GM12878 (cell line): ENCODE measurements around the gene HS3ST3A1. TPM values are rescaled to one million over a fixed set of nuclear protein-coding genes. Genes with fewer than 3 reads are reported as not detected.
A peak's percentile ranks its signal among the peaks of the same experiment; 100 is the strongest.

Source experiments
- ATAC-seq: fragments of 200-7000 bp; cut with Tn5 transposase; 3 replicates; pipeline ENCODE4 v1.9.1; 2020; ENCODE audit warnings: mild to moderate bottlenecking, moderate library complexity
- BruUV-seq: library from RNA; stranded (reverse); fragments of 400-500 nt; replicated peaks from 2 replicates; lab custom pipeline; 2021; lab: Mats Ljungman, UMichigan
- CTCF ChIA-PET: fragments of 300-600 bp; sonication (Branson Sonifier 250); formaldehyde crosslinking; extraction: SDS; loops from one replicate; lab custom pipeline; 2021; ENCODE audit warnings: inconsistent platforms; lab: Yijun Ruan, JAX
- POLR2A ChIA-PET: fragments of 350-600 bp; formaldehyde crosslinking; extraction: SDS; loops from one replicate; lab custom pipeline; 2021; ENCODE audit warnings: inconsistent platforms; lab: Charles Lee
- RAD21 ChIA-PET: fragments of 300-600 bp; sonication (Branson Sonifier 250); formaldehyde crosslinking; loops from one replicate; lab custom pipeline; 2023; ENCODE audit warnings: antibody characterized with exemption; ENCODE audit not compliant: unreplicated experiment; lab: Charles Lee
- SMC1A ChIA-PET: fragments of 300-600 bp; sonication (Branson Sonifier 250); formaldehyde crosslinking; loops from one replicate; lab custom pipeline; 2023; ENCODE audit not compliant: unreplicated experiment, uncharacterized antibody; lab: Charles Lee
- DNase-seq: peaks from one replicate; pipeline ENCODE4 v3.0.0-alpha.2; 2011; ENCODE audit warnings: low read depth, low spot score
- FAIRE-seq: peaks from 3 replicates; lab custom pipeline; 2011; peaks lifted over from hg19 to GRCh38; lab: Jason Lieb, UNC
- H2AFZ ChIP-seq: 2 replicates; pipeline ENCODE4 v1.6.0; 2011; ENCODE audit warnings: low read depth, low read length, control low read depth; ENCODE audit not compliant: control insufficient read depth
- H3K27ac ChIP-seq: 2 replicates; pipeline ENCODE4 v1.5.1; 2011; ENCODE audit warnings: control low read depth; ENCODE audit not compliant: control insufficient read depth, insufficient read depth
- H3K27me3 ChIP-seq, 2 experiments: replicated peaks in 1 of 2; 2 replicates each; pipeline versions ENCODE4 v1.6.0 to v1.6.1; 2011; ENCODE audit warnings: low read length in 1 of 2; ENCODE audit not compliant: control insufficient read depth in 2 of 2, insufficient read depth in 2 of 2
- H3K36me3 ChIP-seq, 2 experiments: 2 replicates each; pipeline ENCODE4 v1.5.1; 2011; ENCODE audit warnings: low read length in 1 of 2; ENCODE audit not compliant: control insufficient read depth in 2 of 2, insufficient read depth in 2 of 2
- H3K4me1 ChIP-seq: 2 replicates; pipeline ENCODE4 v1.6.1; 2011; ENCODE audit warnings: mild to moderate bottlenecking, low read length, moderate library complexity, mixed read lengths; ENCODE audit not compliant: control insufficient read depth, insufficient read depth
- H3K4me2 ChIP-seq: 2 replicates; pipeline ENCODE4 v1.6.0; 2011; ENCODE audit warnings: control low read depth; ENCODE audit not compliant: control insufficient read depth, insufficient read depth
- H3K4me3 ChIP-seq: fragments of 200-600 bp; sonication (generic); 2 replicates; pipeline ENCODE4 v1.5.1; 2016
- H3K79me2 ChIP-seq: 2 replicates; pipeline ENCODE4 v1.6.0; 2011; ENCODE audit warnings: low read length; ENCODE audit not compliant: control insufficient read depth, insufficient read depth
- H3K9ac ChIP-seq: 2 replicates; pipeline ENCODE4 v1.8.0; 2011; ENCODE audit warnings: low read length, control low read depth, mixed read lengths; ENCODE audit not compliant: control insufficient read depth, insufficient read depth
- H3K9me3 ChIP-seq: replicated peaks from 3 replicates; pipeline ENCODE4 v1.5.1; 2011; ENCODE audit warnings: mild to moderate bottlenecking, low read length; ENCODE audit not compliant: control insufficient read depth, insufficient read depth
- H4K20me1 ChIP-seq: 2 replicates; pipeline ENCODE4 v1.6.0; 2011; ENCODE audit not compliant: control insufficient read depth, insufficient read depth
- KLF5 ChIP-seq: fragments of 450-650 bp; IDR thresholded peaks from 2 replicates; pipeline ENCODE4 v1.6.1; 2014; ENCODE audit warnings: mild to moderate bottlenecking; ENCODE audit not compliant: partially characterized antibody
- MYB ChIP-seq: fragments of 150-350 bp; IDR thresholded peaks from 2 replicates; pipeline ENCODE4 v1.6.1; 2014; ENCODE audit warnings: mild to moderate bottlenecking, low read depth, low read length, borderline replicate concordance
- PAX5 ChIP-seq: IDR thresholded peaks from 2 replicates; pipeline ENCODE4 v1.6.1; 2011; ENCODE audit warnings: low read depth, low read length, borderline replicate concordance
- ZBED1 ChIP-seq: IDR thresholded peaks from 2 replicates; pipeline ENCODE4 v1.6.1; 2016; ENCODE audit warnings: borderline replicate concordance
- ZNF24 ChIP-seq: fragments of 450-650 bp; IDR thresholded peaks from 2 replicates; pipeline ENCODE4 v1.6.1; 2017; ENCODE audit warnings: antibody characterized with exemption, mild to moderate bottlenecking
- WGBS: methylation state at CpG from one replicate; pipeline ENCODE4 v1.1.6; 2016; ENCODE audit warnings: low lambda C conversion rate; ENCODE audit not compliant: insufficient replicate concordance, insufficient coverage; ENCODE audit errors: missing lambda C conversion rate; 5-methylcytosine and 5-hydroxymethylcytosine counted together
- in situ Hi-C: fragments of 300-500 bp; cut with MboI; formaldehyde crosslinking; loops from 9 replicates; pipeline ENCODE4 v1.14.3; 2018; ENCODE audit warnings: mixed read lengths
- intact Hi-C: fragments of 100-400 bp; cut with micrococcal nuclease; formaldehyde crosslinking; loops from one replicate; pipeline ENCODE4 v1.14.2; 2022; ENCODE audit not compliant: unreplicated experiment
- polyA plus RNA-seq, 11 experiments: library from polyadenylated mRNA; depleted of rRNA in 4 of 11; unstranded in 6 of 11; stranded (reverse) in 5 of 11; fragments of >200 nt; fragmentation: Nextera tagmentation in 4 of 11; fragmentation: Illumina TruSeq in 1 of 11; extraction: Ambion mirVana in 4 of 11; extraction: Trizol in 1 of 11; gene quantifications; 1 replicate in 1 of 11; 2 replicates in 10 of 11; pipeline versions ENCODE4 v1.2.1 to v1.2.3, GENCODE V29; 2011 to 2016; ENCODE audit warnings: inconsistent platforms in 2 of 11, missing spikeins in 2 of 11, low read depth in 1 of 11
- total RNA-seq, 4 experiments: library from RNA; depleted of rRNA in 3 of 4; stranded (reverse); fragments of >200 nt in 3 of 4; fragmentation: Illumina TruSeq in 1 of 4; extraction: Trizol in 1 of 4; gene quantifications; 2 replicates each; pipeline versions ENCODE4 v1.2.1 to v1.2.3, GENCODE V29; 2013 to 2021
- TF ChIP-seq, protein P1 (sequence below): IDR thresholded peaks from 2 replicates; pipeline ENCODE4 v1.6.1; 2012; ENCODE audit warnings: low read depth, low read length, improper control_type of control experiment
- TF ChIP-seq, protein P2 (sequence below): fragments of 450-650 bp; IDR thresholded peaks from 2 replicates; pipeline ENCODE4 v1.6.1; 2017; ENCODE audit warnings: antibody characterized with exemption, mild to moderate bottlenecking, moderate library complexity
- TF ChIP-seq, protein P3 (sequence below): fragments of 450-650 bp; IDR thresholded peaks from 2 replicates; pipeline ENCODE4 v1.6.1; 2017; ENCODE audit warnings: mild to moderate bottlenecking, moderate library complexity
- TF ChIP-seq, protein P4 (sequence below): fragments of 450-650 bp; IDR thresholded peaks from 2 replicates; pipeline ENCODE4 v1.6.1; 2017; ENCODE audit warnings: low read depth, mild to moderate bottlenecking, moderate library complexity
- TF ChIP-seq, protein P5 (sequence below): IDR thresholded peaks from 2 replicates; pipeline ENCODE4 v1.6.1; 2012; ENCODE audit warnings: mild to moderate bottlenecking, low read depth, low read length

The HS3ST3A1 gene
- total and polyA plus RNA-seq, 10 of the 15 experiments (the other 5 are each of a cell fraction or from before 2014, with no cell fraction given) = 0.24 to 0.26 TPM; not detected in 8

DNA sequence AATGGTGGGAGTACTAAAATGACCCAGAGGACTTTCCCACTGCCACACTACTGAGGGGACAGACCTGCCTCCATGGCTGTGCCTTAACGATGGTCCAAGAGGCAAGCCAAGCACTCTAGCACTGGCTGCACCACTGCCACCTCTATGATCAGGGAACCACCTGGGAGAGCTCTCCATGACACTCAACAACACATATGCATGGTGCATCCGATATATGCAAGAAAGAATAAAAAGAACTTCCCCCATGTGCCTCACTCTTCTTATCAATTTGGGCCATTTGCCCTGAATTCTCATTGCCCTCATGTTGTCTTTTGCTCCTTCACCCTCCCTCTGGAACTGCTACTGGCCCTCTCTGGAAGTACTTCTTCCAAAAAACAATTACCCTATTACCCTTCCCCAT is 99.5 kb downstream of the HS3ST3A1 start (continued):
- TF ChIP-seq KLF5 (no peak), ZBED1 (no peak), ZNF24 (no peak), MYB (no peak), PAX5 (no peak)
- TF ChIP-seq, protein P1, sequence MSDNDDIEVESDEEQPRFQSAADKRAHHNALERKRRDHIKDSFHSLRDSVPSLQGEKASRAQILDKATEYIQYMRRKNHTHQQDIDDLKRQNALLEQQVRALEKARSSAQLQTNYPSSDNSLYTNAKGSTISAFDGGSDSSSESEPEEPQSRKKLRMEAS = no peak
- TF ChIP-seq, protein P2, sequence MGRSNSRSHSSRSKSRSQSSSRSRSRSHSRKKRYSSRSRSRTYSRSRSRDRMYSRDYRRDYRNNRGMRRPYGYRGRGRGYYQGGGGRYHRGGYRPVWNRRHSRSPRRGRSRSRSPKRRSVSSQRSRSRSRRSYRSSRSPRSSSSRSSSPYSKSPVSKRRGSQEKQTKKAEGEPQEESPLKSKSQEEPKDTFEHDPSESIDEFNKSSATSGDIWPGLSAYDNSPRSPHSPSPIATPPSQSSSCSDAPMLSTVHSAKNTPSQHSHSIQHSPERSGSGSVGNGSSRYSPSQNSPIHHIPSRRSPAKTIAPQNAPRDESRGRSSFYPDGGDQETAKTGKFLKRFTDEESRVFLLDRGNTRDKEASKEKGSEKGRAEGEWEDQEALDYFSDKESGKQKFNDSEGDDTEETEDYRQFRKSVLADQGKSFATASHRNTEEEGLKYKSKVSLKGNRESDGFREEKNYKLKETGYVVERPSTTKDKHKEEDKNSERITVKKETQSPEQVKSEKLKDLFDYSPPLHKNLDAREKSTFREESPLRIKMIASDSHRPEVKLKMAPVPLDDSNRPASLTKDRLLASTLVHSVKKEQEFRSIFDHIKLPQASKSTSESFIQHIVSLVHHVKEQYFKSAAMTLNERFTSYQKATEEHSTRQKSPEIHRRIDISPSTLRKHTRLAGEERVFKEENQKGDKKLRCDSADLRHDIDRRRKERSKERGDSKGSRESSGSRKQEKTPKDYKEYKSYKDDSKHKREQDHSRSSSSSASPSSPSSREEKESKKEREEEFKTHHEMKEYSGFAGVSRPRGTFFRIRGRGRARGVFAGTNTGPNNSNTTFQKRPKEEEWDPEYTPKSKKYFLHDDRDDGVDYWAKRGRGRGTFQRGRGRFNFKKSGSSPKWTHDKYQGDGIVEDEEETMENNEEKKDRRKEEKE = no peak

DNA sequence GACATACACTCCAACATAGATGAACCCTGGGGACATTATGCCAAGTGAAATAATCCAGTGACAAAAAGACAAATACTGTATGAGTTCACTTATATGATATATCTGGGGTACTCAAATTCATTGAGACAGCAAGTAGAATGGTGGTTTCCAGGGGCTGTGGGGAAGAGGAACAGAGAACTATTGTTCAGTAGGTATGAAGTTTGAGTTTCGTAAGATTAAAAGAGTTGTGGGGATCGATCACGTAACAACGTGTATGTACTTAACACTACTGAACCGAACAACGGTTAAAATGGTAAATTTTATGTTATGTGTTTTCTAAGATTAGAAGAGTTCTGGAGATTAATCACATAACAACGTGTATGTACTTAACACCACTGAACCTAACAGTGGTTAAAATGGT is 100.8 kb downstream of the HS3ST3A1 start:
- ATAC-seq = no peak
- CTCF ChIA-PET = no interaction called here
- Histone ChIP-seq H2AFZ (no peak overlapping the region), H3K27ac (no peak overlapping the region), H3K27me3 (no peaks in the 10 kb centered on the region), H3K9ac (no peak overlapping the region), H3K4me1 (no peaks in the 10 kb centered on the region), H4K20me1 (no peaks in the 10 kb centered on the region), H3K79me2 (no peaks in the 10 kb centered on the region), H3K9me3 (no peaks in the 10 kb centered on the region; the same call in 2 of the 3 replicates), H3K4me2 (no peak overlapping the region), H3K4me3 (no peak overlapping the region), H3K36me3 (no peaks in the 10 kb centered on the region)
- FAIRE-seq = no peak
- BruUV-seq = no TSS peak
- 53% methylated on average over 7 of the region's 7 CpGs for WGBS
- in situ Hi-C loops = no loop called here
- intact Hi-C loops = loop anchor here (10.0 kb wide), 1 partner anchor 106 kb away; no protein-coding TSS in a partner anchor
- DNase-seq = no peak
- RAD21 ChIA-PET = interaction anchor here (0.9 to 1.4 kb wide), 3 partner anchors 8 to 20 kb away, joined by 3 to 5 read pairs (median 3); no protein-coding TSS in a partner anchor
- SMC1A ChIA-PET = no interaction called here
- POLR2A ChIA-PET = interaction anchor here (0.6 kb wide), 1 partner anchor 86 kb away, joined by 3 read pairs; no protein-coding TSS in a partner anchor
- TF ChIP-seq, protein P3, sequence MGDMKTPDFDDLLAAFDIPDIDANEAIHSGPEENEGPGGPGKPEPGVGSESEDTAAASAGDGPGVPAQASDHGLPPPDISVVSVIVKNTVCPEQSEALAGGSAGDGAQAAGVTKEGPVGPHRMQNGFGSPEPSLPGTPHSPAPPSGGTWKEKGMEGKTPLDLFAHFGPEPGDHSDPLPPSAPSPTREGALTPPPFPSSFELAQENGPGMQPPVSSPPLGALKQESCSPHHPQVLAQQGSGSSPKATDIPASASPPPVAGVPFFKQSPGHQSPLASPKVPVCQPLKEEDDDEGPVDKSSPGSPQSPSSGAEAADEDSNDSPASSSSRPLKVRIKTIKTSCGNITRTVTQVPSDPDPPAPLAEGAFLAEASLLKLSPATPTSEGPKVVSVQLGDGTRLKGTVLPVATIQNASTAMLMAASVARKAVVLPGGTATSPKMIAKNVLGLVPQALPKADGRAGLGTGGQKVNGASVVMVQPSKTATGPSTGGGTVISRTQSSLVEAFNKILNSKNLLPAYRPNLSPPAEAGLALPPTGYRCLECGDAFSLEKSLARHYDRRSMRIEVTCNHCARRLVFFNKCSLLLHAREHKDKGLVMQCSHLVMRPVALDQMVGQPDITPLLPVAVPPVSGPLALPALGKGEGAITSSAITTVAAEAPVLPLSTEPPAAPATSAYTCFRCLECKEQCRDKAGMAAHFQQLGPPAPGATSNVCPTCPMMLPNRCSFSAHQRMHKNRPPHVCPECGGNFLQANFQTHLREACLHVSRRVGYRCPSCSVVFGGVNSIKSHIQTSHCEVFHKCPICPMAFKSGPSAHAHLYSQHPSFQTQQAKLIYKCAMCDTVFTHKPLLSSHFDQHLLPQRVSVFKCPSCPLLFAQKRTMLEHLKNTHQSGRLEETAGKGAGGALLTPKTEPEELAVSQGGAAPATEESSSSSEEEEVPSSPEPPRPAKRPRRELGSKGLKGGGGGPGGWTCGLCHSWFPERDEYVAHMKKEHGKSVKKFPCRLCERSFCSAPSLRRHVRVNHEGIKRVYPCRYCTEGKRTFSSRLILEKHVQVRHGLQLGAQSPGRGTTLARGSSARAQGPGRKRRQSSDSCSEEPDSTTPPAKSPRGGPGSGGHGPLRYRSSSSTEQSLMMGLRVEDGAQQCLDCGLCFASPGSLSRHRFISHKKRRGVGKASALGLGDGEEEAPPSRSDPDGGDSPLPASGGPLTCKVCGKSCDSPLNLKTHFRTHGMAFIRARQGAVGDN = 0 out of 2 replicates have a peak, but pooled peaks have one; percentile 32
- TF ChIP-seq, protein P4, sequence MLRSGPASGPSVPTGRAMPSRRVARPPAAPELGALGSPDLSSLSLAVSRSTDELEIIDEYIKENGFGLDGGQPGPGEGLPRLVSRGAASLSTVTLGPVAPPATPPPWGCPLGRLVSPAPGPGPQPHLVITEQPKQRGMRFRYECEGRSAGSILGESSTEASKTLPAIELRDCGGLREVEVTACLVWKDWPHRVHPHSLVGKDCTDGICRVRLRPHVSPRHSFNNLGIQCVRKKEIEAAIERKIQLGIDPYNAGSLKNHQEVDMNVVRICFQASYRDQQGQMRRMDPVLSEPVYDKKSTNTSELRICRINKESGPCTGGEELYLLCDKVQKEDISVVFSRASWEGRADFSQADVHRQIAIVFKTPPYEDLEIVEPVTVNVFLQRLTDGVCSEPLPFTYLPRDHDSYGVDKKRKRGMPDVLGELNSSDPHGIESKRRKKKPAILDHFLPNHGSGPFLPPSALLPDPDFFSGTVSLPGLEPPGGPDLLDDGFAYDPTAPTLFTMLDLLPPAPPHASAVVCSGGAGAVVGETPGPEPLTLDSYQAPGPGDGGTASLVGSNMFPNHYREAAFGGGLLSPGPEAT = peak; percentile 43; the same call in 1 of the 2 replicates
- TF ChIP-seq, protein P5, sequence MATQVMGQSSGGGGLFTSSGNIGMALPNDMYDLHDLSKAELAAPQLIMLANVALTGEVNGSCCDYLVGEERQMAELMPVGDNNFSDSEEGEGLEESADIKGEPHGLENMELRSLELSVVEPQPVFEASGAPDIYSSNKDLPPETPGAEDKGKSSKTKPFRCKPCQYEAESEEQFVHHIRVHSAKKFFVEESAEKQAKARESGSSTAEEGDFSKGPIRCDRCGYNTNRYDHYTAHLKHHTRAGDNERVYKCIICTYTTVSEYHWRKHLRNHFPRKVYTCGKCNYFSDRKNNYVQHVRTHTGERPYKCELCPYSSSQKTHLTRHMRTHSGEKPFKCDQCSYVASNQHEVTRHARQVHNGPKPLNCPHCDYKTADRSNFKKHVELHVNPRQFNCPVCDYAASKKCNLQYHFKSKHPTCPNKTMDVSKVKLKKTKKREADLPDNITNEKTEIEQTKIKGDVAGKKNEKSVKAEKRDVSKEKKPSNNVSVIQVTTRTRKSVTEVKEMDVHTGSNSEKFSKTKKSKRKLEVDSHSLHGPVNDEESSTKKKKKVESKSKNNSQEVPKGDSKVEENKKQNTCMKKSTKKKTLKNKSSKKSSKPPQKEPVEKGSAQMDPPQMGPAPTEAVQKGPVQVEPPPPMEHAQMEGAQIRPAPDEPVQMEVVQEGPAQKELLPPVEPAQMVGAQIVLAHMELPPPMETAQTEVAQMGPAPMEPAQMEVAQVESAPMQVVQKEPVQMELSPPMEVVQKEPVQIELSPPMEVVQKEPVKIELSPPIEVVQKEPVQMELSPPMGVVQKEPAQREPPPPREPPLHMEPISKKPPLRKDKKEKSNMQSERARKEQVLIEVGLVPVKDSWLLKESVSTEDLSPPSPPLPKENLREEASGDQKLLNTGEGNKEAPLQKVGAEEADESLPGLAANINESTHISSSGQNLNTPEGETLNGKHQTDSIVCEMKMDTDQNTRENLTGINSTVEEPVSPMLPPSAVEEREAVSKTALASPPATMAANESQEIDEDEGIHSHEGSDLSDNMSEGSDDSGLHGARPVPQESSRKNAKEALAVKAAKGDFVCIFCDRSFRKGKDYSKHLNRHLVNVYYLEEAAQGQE = no peak
